ENCODE measurements around the gene ROR2. TPM values are rescaled to one million over a fixed set of nuclear protein-coding genes. Genes with fewer than 3 reads are reported as not detected.
A peak's percentile ranks its signal among the peaks of the same experiment; 100 is the strongest.

The ROR2 gene
- total and polyA plus RNA-seq, 2 of the 8 experiments (the other 6 are each of a cell fraction or from before 2014, with no cell fraction given), result 2.7 to 4.3 TPM

GRCh38 chr9:91536211-91536691 is 413.8 kb downstream of the ROR2 start:
- 80% methylated on average over 3 of the region's 3 CpGs; no CpG with 5 or more reads in 1 of the 2 experiments for WGBS, 2 experiments (ENCODE audit: extremely low coverage in 1 of 2, insufficient coverage in 1 of 2, insufficient read length in 1 of 2, insufficient replicate concordance in 2 of 2, low coverage in 1 of 2, low lambda C conversion rate in 2 of 2, missing lambda C conversion rate in 1 of 2)
- H2BK12ac ChIP-seq (ENCODE audit: low read depth, low read length), result no peak overlapping the region
- H4K20me1 ChIP-seq (replicated peaks in 1 of 2; ENCODE audit: control insufficient read depth in 1 of 2, insufficient read depth in 2 of 2, low read length in 2 of 2), result no peaks in the 10 kb centered on the region
- no peaks in the 10 kb centered on the region for H3K36me3 ChIP-seq (ENCODE audit: control insufficient read depth in 2 of 4, insufficient read depth in 4 of 4, low read length in 3 of 4)
- FAIRE-seq, result no peak
- DNase-seq (ENCODE audit: low read depth in 1 of 2, low spot score in 2 of 2), result no peak
- no peaks in the 10 kb centered on the region for H3K27me3 ChIP-seq (replicated peaks in 1 of 4; ENCODE audit: control insufficient read depth in 3 of 4, extremely low read depth in 1 of 4, insufficient read depth in 3 of 4, low read length in 3 of 4)
- no peaks in the 10 kb centered on the region for H3K23me2 ChIP-seq (ENCODE audit: low read depth, low read length)
- H3K79me1 ChIP-seq (ENCODE audit: low read depth, low read length), result no peaks in the 10 kb centered on the region
- H3K4me3 ChIP-seq (ENCODE audit: extremely low read depth in 1 of 4, insufficient read depth in 2 of 4, low read depth in 3 of 4, low read length in 4 of 4), result no peak overlapping the region
- H4K8ac ChIP-seq (ENCODE audit: extremely low read depth, insufficient read depth, low read length), result no peak overlapping the region
- POLR2A ChIA-PET (ENCODE audit: partially characterized antibody), result no interaction called here
- peaks cover 0 to 2% (median 0%) of the 10 kb centered on the region in 4 experiments; a peak in 1 of 7 replicates for H3K4me1 ChIP-seq (replicated peaks in 1 of 4; ENCODE audit: control insufficient read depth in 3 of 4, insufficient read depth in 4 of 4, low read length in 3 of 4)
- no peaks in the 10 kb centered on the region for H3K79me2 ChIP-seq (ENCODE audit: control insufficient read depth in 1 of 2, insufficient read depth in 2 of 2, low read length in 2 of 2)
- H3K4me2 ChIP-seq (ENCODE audit: insufficient read depth in 1 of 2, low read depth in 2 of 2, low read length in 2 of 2), result no peak overlapping the region
- H3K9me3 ChIP-seq (ENCODE audit: insufficient read depth in 2 of 2, low read depth in 1 of 2, low read length in 1 of 2), result no peaks in the 10 kb centered on the region
- H3K14ac ChIP-seq (ENCODE audit: insufficient read length), result no peak overlapping the region
- H2BK120ac ChIP-seq (replicated peaks; ENCODE audit: low read depth, low read length), result no peak overlapping the region
- CTCF ChIA-PET (ENCODE audit: partially characterized antibody), result no interaction called here
- no peak overlapping the region for H3K4ac ChIP-seq (replicated peaks; ENCODE audit: insufficient read length, low read depth, low read length)
- H3K56ac ChIP-seq (replicated peaks; ENCODE audit: insufficient read length, low read depth, low read length), result no peak overlapping the region
- no peak overlapping the region for H3K18ac ChIP-seq (ENCODE audit: extremely low read depth, low read length)
- H4K5ac ChIP-seq (ENCODE audit: insufficient read length, low read depth, low read length), result no peak overlapping the region
- no peak overlapping the region for H2BK15ac ChIP-seq (ENCODE audit: low read length)
- no peak overlapping the region for H2BK5ac ChIP-seq (ENCODE audit: low read depth, low read length)
- H3K9ac ChIP-seq (replicated peaks in 1 of 4; ENCODE audit: extremely low read depth in 1 of 4, low read depth in 3 of 4, low read length in 3 of 4), result no peak overlapping the region
- no peak overlapping the region for H4K91ac ChIP-seq (replicated peaks; ENCODE audit: insufficient read length, low read length)
- H2AK5ac ChIP-seq (ENCODE audit: low read depth, low read length), result no peak overlapping the region
- no peak overlapping the region for H3K27ac ChIP-seq (ENCODE audit: low read depth, low read length)
- no peak overlapping the region for H3K23ac ChIP-seq (ENCODE audit: insufficient read length)
- no peak overlapping the region for H2BK20ac ChIP-seq (ENCODE audit: low read length)
- H2AFZ ChIP-seq (ENCODE audit: low read length), result 0 out of 2 replicates have a peak overlapping the region, but pooled peaks have one; percentile 83
- no peak for TF ChIP-seq CBX8 (IDR thresholded peaks at IDR 0.05; ENCODE audit: borderline replicate concordance, low read depth, low read length)
- no peak for TF ChIP-seq MAFK (IDR thresholded peaks at IDR 0.05; ENCODE audit: low read depth, low read length)
- TF ChIP-seq POU5F1 (IDR thresholded peaks at IDR 0.05; ENCODE audit: low read depth, low read length), result no peak
- no peak for TF ChIP-seq CHD2 (IDR thresholded peaks at IDR 0.05; ENCODE audit: low read length)
- no peak for TF ChIP-seq KDM5A (IDR thresholded peaks at IDR 0.05; ENCODE audit: low read length)
- TF ChIP-seq USF2 (IDR thresholded peaks at IDR 0.05; ENCODE audit: low read length), result no peak
- no peak for TF ChIP-seq BACH1 (IDR thresholded peaks at IDR 0.05; ENCODE audit: low read length)
- TF ChIP-seq CBX5 (IDR thresholded peaks at IDR 0.05; ENCODE audit: low read depth, low read length), result no peak
- TF ChIP-seq SUZ12 (IDR thresholded peaks at IDR 0.05; ENCODE audit: low read length), result no peak
- TF ChIP-seq ZNF274 (IDR thresholded peaks at IDR 0.05; ENCODE audit: borderline replicate concordance, extremely low read depth, low read length), result no peak

Data from H1 (cell line).